ENCODE results near the gene PIMREG. TPM values are rescaled to one million over a fixed set of nuclear protein-coding genes. Genes with fewer than 3 reads are reported as not detected.

Gene PIMREG
- total and polyA plus RNA-seq, 3 donors from 2014 or later: 0.73 to 1.8 (median 1.3) TPM

DNA sequence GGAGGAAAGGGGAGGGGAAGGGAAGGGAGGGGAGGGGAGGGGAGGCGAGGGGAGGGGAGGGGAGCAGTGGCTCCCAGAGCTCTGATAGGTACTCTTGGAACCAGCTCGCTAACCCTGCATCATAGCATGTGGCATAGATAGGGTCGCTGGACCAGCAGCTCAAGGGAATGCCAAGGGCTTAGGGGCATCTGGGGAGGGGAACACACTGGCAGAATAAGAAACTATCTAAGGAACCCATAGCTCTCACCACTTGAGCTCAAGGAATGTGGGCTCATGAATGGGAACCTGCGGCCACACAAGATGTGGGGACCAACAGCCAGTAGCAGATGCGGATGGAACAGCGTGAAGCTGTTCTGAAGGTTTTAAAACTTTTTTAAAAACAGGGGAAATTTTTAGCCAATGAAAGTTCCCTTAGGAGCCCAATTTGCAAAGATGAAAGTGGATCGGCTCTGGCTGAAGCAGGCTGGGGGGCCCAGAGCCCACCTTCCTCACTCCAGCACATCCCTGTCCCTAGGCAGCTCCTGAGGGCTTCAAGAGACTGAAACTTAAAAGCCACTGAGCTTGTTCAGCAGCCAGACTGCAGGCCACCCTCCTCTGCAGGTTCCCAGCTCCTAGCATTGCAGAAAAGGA is 46.9 kb downstream of the PIMREG start:
- intact Hi-C loops (cut with DNase I; ENCODE audit: low total_unique reads): no loop called here
- 86 to 87% methylated on average over 7 of the region's 7 CpGs for WGBS, 2 donors
- Histone ChIP-seq H3K27ac (no peak overlapping the region), H3K9me3 (no peaks in the 10 kb centered on the region), H3K4me1 (peaks cover 28% of the 10 kb centered on the region), H3K27me3 (no peaks in the 10 kb centered on the region), H3K36me3 (ENCODE audit: low read depth, missing control alignments) (no peaks in the 10 kb centered on the region), H3K4me3 (no peak overlapping the region)
- no peak for DNase-seq
- no peak for TF ChIP-seq POLR2A (IDR thresholded peaks at IDR 0.05)
- TF ChIP-seq, protein P1, sequence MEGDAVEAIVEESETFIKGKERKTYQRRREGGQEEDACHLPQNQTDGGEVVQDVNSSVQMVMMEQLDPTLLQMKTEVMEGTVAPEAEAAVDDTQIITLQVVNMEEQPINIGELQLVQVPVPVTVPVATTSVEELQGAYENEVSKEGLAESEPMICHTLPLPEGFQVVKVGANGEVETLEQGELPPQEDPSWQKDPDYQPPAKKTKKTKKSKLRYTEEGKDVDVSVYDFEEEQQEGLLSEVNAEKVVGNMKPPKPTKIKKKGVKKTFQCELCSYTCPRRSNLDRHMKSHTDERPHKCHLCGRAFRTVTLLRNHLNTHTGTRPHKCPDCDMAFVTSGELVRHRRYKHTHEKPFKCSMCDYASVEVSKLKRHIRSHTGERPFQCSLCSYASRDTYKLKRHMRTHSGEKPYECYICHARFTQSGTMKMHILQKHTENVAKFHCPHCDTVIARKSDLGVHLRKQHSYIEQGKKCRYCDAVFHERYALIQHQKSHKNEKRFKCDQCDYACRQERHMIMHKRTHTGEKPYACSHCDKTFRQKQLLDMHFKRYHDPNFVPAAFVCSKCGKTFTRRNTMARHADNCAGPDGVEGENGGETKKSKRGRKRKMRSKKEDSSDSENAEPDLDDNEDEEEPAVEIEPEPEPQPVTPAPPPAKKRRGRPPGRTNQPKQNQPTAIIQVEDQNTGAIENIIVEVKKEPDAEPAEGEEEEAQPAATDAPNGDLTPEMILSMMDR (IDR thresholded peaks at IDR 0.05): no peak

DNA sequence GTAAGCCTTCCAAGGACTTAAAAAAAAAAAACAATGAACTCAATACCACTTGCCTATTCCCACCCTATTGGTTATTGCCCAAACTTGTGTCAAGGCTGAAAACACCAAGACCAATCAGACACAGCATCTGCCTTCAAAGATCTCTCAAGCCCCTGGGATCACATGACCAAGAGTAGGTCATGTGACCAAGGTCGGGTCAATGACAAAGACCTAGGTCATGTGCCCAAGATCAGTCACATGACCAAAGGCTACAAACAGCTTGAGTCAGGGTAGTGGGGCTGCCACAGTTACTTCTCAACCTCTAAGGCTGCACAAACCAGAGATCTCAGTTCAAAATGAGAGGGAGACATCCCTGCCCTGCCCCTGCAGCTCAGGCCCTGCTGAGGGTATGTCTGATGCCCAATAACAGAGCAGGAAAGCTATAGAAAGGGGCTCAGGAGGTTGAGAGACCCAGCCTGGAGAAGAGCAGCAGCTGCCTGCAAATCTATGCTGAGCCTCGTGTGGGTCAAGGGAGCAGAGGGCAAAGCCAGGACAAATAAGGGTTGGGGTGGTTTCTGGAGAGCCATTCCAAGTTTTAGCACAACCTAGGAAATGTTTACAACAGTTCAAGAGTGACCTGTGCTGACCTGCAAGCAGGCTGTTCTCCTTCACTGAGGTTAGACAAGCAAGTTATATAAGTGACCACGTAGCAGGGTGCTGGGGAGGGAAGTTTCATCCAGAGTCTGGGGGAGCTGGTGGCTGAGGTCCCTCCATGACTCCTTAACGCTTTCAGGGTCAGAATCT is 48.8 kb downstream of the PIMREG start:
- Histone ChIP-seq H3K4me3 (no peak overlapping the region), H3K36me3 (ENCODE audit: low read depth, missing control alignments) (no peaks in the 10 kb centered on the region), H3K4me1 (peaks cover 21% of the 10 kb centered on the region), H3K27ac (no peak overlapping the region), H3K27me3 (no peaks in the 10 kb centered on the region), H3K9me3 (no peaks in the 10 kb centered on the region)
- TF ChIP-seq POLR2A (IDR thresholded peaks at IDR 0.05): no peak
- TF ChIP-seq, protein P1 (IDR thresholded peaks at IDR 0.05): no peak
- intact Hi-C loops (cut with DNase I; ENCODE audit: low total_unique reads): no loop called here
- WGBS, 2 donors: 49 to 57% methylated on average over 4 of the region's 4 CpGs
- DNase-seq: no peak

DNA sequence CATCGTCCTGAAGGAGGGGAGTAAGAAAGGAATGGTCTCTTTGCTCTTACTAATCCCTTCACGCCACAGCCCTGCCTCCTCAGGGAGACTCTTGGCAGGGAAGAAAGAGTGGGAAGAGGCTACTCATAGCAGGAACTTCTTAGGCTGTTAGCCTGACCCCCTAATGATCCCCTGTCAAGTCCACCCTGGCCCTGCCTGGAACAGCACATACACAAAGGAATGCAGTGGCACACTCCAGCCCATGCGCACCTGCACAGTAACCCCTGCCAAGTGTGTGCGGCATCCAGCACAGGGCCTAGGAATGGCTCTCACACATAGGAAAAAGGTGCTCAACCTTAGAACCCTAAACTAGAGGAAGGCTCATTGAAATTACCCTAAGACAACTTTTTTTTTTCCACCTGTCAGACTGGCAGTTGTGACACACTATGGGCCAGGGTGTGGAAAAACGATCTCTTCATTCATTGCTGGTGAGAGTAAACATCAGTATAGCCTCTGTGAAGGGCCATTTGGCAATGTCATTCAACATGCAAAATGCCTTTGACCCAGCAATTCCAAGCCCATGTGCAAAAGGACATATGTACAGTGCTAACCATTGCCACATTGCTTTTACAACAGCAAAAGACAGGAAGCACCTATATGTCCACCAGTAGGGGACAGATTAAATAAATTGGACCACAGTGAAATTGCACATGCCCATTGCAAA is 50.1 kb downstream of the PIMREG start:
- H3K36me3 ChIP-seq (ENCODE audit: low read depth, missing control alignments): no peaks in the 10 kb centered on the region
- no peaks in the 10 kb centered on the region for H3K9me3 ChIP-seq
- H3K27ac ChIP-seq: no peak overlapping the region
- TF ChIP-seq, protein P1 (IDR thresholded peaks at IDR 0.05): no peak
- no peak for TF ChIP-seq POLR2A (IDR thresholded peaks at IDR 0.05)
- 61 to 74% methylated on average over 5 of the region's 5 CpGs for WGBS, 2 donors
- H3K4me3 ChIP-seq: no peak overlapping the region
- DNase-seq: no peak
- no peaks in the 10 kb centered on the region for H3K27me3 ChIP-seq
- intact Hi-C loops (cut with DNase I; ENCODE audit: low total_unique reads): no loop called here
- peaks cover 16% of the 10 kb centered on the region for H3K4me1 ChIP-seq

DNA sequence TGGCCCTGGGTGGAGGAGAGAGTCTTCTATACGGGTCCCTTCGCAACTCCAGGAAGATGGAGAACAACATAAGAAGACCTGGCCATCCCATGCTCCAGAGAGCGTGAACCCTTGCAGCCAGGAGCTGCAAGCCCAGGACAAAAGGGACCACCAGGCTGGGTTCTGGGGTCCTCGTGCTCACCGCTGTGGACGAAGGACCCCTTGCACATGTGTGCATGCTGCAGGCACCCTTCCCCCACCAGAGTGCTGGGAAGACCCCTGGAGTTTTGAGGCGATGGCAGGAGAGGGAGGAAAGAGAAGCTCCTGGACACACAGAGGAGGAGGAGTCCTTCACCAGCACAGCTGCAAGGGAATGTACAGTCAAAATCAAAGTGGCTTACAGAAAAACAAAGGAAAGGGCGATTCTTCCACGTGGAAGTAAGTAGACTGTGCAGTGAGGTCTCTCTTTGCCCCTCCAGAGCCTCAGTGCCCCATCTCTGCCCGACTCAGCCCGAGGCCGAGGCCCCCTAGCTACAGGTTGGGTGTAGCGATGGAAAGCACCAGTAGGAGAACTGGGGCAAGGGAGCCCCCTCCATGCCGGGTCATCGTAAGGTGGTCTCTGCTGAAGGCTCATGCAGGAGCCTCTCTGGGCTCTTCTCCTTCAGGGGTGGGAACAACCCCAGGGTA is 51.3 kb downstream of the PIMREG start:
- Histone ChIP-seq H3K27me3 (no peaks in the 10 kb centered on the region), H3K27ac (no peak overlapping the region), H3K36me3 (ENCODE audit: low read depth, missing control alignments) (no peaks in the 10 kb centered on the region), H3K4me1 (peaks cover 16% of the 10 kb centered on the region), H3K4me3 (no peak overlapping the region), H3K9me3 (no peaks in the 10 kb centered on the region)
- 62 to 63% methylated on average over 12 to 15 of the region's 15 CpGs for WGBS, 2 donors
- intact Hi-C loops (cut with DNase I; ENCODE audit: low total_unique reads): no loop called here
- DNase-seq: no peak
- TF ChIP-seq, protein P1 (IDR thresholded peaks at IDR 0.05): no peak
- no peak for TF ChIP-seq POLR2A (IDR thresholded peaks at IDR 0.05)
